ENCODE results near the gene WNK2. TPM values are rescaled to one million over a fixed set of nuclear protein-coding genes. Genes with fewer than 3 reads are reported as not detected.

WNK2 gene
- polyA plus RNA-seq, 3 donors, result 0.40 TPM; not detected in 2

DNA sequence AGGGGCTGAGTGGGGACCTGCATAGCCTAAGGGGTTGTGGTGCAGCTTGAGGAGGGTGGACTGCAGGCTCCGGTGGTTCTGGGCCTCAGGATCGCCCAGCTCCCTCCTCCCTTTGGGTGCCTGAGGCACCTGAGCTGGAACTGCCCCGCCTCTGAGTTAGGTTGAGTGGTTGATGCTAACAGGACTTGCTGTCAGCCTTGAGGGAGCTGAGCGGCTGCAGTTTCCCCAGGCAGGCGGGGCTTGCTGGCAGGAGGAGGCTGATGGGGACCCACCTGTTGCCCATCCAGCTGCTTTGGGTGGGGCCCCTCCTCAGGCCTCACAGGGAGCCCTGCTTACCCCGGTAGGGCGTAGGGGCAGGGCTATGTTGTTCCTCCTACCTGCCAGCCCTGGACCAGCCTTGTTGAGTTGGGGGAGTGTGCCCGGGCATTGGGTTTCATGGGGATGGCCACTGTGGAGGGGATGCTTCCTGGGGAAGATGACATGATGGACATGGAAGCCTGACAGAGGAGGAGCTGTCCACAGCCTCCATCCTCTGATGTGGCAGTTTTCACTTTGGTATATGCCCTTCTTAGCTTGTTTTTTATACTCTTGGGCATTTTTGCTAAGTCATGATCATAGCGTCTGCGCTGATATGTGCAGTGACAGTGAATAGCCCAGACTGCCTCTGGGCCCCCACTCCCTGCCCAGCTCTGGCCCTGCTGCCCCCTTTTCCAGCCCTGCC is 14.3 kb downstream of the WNK2 start:
- no peaks in the 10 kb centered on the region for H3K4me1 ChIP-seq (ENCODE audit: control insufficient read depth in 1 of 2, insufficient read depth in 2 of 2, low read length in 2 of 2)
- no peak overlapping the region for H3K4me2 ChIP-seq (replicated peaks; ENCODE audit: extremely low read depth, low read length, poor library complexity, severe bottlenecking)
- no peaks in the 10 kb centered on the region for H3K36me3 ChIP-seq (replicated peaks in 1 of 2; ENCODE audit: control insufficient read depth in 1 of 2, insufficient read depth in 2 of 2, low read length in 2 of 2)
- no peak overlapping the region for H3K9ac ChIP-seq (ENCODE audit: insufficient read depth, low read length, poor library complexity, severe bottlenecking)
- H3K9me3 Mint-ChIP-seq, result peaks cover 0 to 5% (median 4%) of the 10 kb centered on the region in 7 donors
- no peaks in the 10 kb centered on the region for H3K36me3 Mint-ChIP-seq
- no peak overlapping the region for H3K4me3 Mint-ChIP-seq
- peaks cover 16 to 30% (median 25%) of the 10 kb centered on the region in 3 donors for H3K27me3 Mint-ChIP-seq (ENCODE audit: low read depth in 3 of 3)
- TF ChIP-seq, protein P1, sequence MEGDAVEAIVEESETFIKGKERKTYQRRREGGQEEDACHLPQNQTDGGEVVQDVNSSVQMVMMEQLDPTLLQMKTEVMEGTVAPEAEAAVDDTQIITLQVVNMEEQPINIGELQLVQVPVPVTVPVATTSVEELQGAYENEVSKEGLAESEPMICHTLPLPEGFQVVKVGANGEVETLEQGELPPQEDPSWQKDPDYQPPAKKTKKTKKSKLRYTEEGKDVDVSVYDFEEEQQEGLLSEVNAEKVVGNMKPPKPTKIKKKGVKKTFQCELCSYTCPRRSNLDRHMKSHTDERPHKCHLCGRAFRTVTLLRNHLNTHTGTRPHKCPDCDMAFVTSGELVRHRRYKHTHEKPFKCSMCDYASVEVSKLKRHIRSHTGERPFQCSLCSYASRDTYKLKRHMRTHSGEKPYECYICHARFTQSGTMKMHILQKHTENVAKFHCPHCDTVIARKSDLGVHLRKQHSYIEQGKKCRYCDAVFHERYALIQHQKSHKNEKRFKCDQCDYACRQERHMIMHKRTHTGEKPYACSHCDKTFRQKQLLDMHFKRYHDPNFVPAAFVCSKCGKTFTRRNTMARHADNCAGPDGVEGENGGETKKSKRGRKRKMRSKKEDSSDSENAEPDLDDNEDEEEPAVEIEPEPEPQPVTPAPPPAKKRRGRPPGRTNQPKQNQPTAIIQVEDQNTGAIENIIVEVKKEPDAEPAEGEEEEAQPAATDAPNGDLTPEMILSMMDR (IDR thresholded peaks at IDR 0.05), result no peak
- H4K20me1 ChIP-seq (ENCODE audit: insufficient read depth, low read length), result no peaks in the 10 kb centered on the region
- no peak overlapping the region for H3K4me3 ChIP-seq (replicated peaks in 1 of 3; ENCODE audit: low read depth in 2 of 3, low read length in 3 of 3)
- no peak overlapping the region for H2AFZ ChIP-seq (ENCODE audit: insufficient read depth, low read depth, low read length, poor library complexity, severe bottlenecking)
- H3K79me2 ChIP-seq (ENCODE audit: insufficient read depth, low read length), result no peaks in the 10 kb centered on the region
- no peaks in the 10 kb centered on the region for H3K4me1 Mint-ChIP-seq
- H3K27me3 ChIP-seq (ENCODE audit: control insufficient read depth in 2 of 2, insufficient read depth in 2 of 2, low read length in 2 of 2), result peaks cover 0 to 2% of the 10 kb centered on the region in 2 donors
- no peaks in the 10 kb centered on the region for H3K9me3 ChIP-seq (replicated peaks in 1 of 2; ENCODE audit: control insufficient read depth in 1 of 2, insufficient read depth in 1 of 2, low read length in 2 of 2)
- DNase-seq, result no peak
- 55% methylated on average over 8 of the region's 10 CpGs for WGBS (ENCODE audit: insufficient coverage)
- intact Hi-C loops (cut with micrococcal nuclease), result no loop called here
- H3K27ac Mint-ChIP-seq, result no peak overlapping the region
- no peak overlapping the region for H3K27ac ChIP-seq (ENCODE audit: low read depth in 1 of 2, low read length in 2 of 2)

DNA sequence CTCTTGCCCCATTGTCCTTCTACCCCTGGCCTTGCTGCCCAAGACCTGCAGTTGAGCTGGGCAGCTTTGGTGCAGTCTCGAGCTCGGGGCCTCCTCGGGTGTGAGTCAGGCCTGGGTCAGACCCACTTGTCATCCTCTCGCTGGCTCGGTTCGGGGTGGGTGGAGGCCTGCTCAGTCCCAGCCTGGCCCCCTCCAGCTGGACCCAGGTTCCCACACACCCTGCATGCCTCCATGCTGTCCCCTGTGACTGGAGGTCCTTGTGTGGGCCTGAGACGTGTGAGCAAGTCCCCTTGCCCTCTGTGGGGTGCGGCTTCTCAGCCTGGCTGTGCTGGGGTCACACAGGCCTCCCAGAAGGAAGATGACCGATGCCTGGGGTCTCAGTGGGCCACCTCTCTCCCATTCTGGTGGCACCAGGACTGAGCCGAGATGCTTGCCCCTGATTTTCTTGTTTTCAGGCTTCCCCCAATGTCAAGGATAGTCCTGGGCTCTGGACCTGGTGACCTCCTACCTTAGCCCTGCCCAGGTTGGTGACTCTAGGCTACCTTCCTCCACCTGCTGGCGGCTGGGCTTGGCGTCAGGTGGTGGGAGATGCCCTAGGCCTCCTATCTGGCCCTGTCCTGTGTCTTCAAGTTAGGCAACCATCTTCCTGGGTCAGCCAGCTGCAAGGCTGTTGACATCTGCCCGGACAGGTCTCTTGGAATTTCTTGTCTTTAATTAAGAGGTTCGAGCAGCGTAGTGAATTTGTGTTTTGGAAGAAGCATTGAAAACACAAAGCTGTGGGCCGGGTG is 15.1 kb downstream of the WNK2 start:
- DNase-seq, result no peak
- intact Hi-C loops (cut with micrococcal nuclease), result no loop called here
- Histone ChIP-seq H3K9ac (ENCODE audit: insufficient read depth, low read length, poor library complexity, severe bottlenecking) (no peak overlapping the region), H3K27me3 (ENCODE audit: control insufficient read depth in 2 of 2, insufficient read depth in 2 of 2, low read length in 2 of 2) (peaks cover 0 to under 1% of the 10 kb centered on the region in 2 donors), H3K4me2 (replicated peaks; ENCODE audit: extremely low read depth, low read length, poor library complexity, severe bottlenecking) (no peak overlapping the region), H3K36me3 (replicated peaks in 1 of 2; ENCODE audit: control insufficient read depth in 1 of 2, insufficient read depth in 2 of 2, low read length in 2 of 2) (no peaks in the 10 kb centered on the region), H3K4me1 (ENCODE audit: control insufficient read depth in 1 of 2, insufficient read depth in 2 of 2, low read length in 2 of 2) (no peaks in the 10 kb centered on the region), H3K79me2 (ENCODE audit: insufficient read depth, low read length) (no peaks in the 10 kb centered on the region), H3K4me3 (replicated peaks in 1 of 3; ENCODE audit: low read depth in 2 of 3, low read length in 3 of 3) (no peak overlapping the region), H4K20me1 (ENCODE audit: insufficient read depth, low read length) (no peaks in the 10 kb centered on the region), H3K27ac (ENCODE audit: low read depth in 1 of 2, low read length in 2 of 2) (no peak overlapping the region), H2AFZ (ENCODE audit: insufficient read depth, low read depth, low read length, poor library complexity, severe bottlenecking) (no peak overlapping the region), H3K9me3 (replicated peaks in 1 of 2; ENCODE audit: control insufficient read depth in 1 of 2, insufficient read depth in 1 of 2, low read length in 2 of 2) (no peaks in the 10 kb centered on the region)
- Mint-ChIP-seq H3K4me3 (no peak overlapping the region), H3K4me1 (no peaks in the 10 kb centered on the region), H3K27me3 (ENCODE audit: low read depth in 3 of 3) (peaks cover 15 to 28% (median 25%) of the 10 kb centered on the region in 3 donors), H3K9me3 (peaks cover 0 to 7% (median 4%) of the 10 kb centered on the region in 7 donors), H3K36me3 (no peaks in the 10 kb centered on the region), H3K27ac (no peak overlapping the region)
- TF ChIP-seq, protein P1 (IDR thresholded peaks at IDR 0.05), result no peak
- 91% methylated on average over 16 of the region's 16 CpGs for WGBS (ENCODE audit: insufficient coverage)

Measured in CD14-positive monocyte (primary cell).